KMS-11 (cell line): ENCODE data around the gene GABPA.

Experiments used
- H2AFZ ChIP-seq: fragments of 200-600 bp; sonication (generic); 2 replicates; pipeline ENCODE4 v1.6.1; 2016; ENCODE audit warnings: antibody characterized with exemption, mixed run types, low read depth
- H3K27ac ChIP-seq: fragments of 200-600 bp; sonication (generic); 2 replicates; pipeline ENCODE4 v1.6.1; 2016; ENCODE audit warnings: mild to moderate bottlenecking, mixed run types
- H3K27me3 ChIP-seq: fragments of 200-600 bp; sonication (generic); 2 replicates; pipeline ENCODE4 v1.6.1; 2017; ENCODE audit warnings: mild to moderate bottlenecking, low read depth, mixed run types, moderate library complexity; ENCODE audit not compliant: insufficient read depth
- H3K36me3 ChIP-seq: fragments of 200-600 bp; sonication (generic); 2 replicates; pipeline ENCODE4 v1.6.1; 2017; ENCODE audit warnings: mild to moderate bottlenecking, mixed run types; ENCODE audit not compliant: insufficient read depth
- H3K4me1 ChIP-seq: fragments of 200-600 bp; sonication (generic); 2 replicates; pipeline ENCODE4 v1.6.1; 2016; ENCODE audit warnings: mild to moderate bottlenecking, low read depth, mixed run types; ENCODE audit not compliant: poor library complexity, severe bottlenecking
- H3K4me2 ChIP-seq: fragments of 200-600 bp; sonication (generic); 2 replicates; pipeline ENCODE4 v1.7.0; 2016; ENCODE audit warnings: mild to moderate bottlenecking, mixed run types
- H3K4me3 ChIP-seq: fragments of 200-600 bp; sonication (generic); IDR thresholded peaks from 2 replicates; pipeline ENCODE4 v1.6.1; 2017; ENCODE audit warnings: low read depth, low read length, mixed read lengths; ENCODE audit not compliant: insufficient read depth
- H3K79me2 ChIP-seq: fragments of 200-600 bp; sonication (generic); 2 replicates; pipeline ENCODE4 v1.6.1; 2016; ENCODE audit warnings: low read depth, mixed run types; ENCODE audit not compliant: insufficient read depth
- H3K9ac ChIP-seq: fragments of 200-600 bp; sonication (generic); 2 replicates; pipeline ENCODE4 v1.6.1; 2016; ENCODE audit warnings: mild to moderate bottlenecking, mixed run types
- H4K20me1 ChIP-seq: fragments of 200-600 bp; sonication (generic); 2 replicates; pipeline ENCODE4 v1.6.1; 2016; ENCODE audit warnings: mild to moderate bottlenecking, mixed run types; ENCODE audit not compliant: insufficient read depth
- CTCF ChIP-seq: fragments of 200-600 bp; sonication (generic); conservative IDR thresholded peaks from 2 replicates; pipeline ENCODE4 v1.6.1; 2017; ENCODE audit warnings: low read depth, mild to moderate bottlenecking, antibody characterized with exemption, low read length, moderate library complexity, mixed read lengths

The GABPA gene

DNA sequence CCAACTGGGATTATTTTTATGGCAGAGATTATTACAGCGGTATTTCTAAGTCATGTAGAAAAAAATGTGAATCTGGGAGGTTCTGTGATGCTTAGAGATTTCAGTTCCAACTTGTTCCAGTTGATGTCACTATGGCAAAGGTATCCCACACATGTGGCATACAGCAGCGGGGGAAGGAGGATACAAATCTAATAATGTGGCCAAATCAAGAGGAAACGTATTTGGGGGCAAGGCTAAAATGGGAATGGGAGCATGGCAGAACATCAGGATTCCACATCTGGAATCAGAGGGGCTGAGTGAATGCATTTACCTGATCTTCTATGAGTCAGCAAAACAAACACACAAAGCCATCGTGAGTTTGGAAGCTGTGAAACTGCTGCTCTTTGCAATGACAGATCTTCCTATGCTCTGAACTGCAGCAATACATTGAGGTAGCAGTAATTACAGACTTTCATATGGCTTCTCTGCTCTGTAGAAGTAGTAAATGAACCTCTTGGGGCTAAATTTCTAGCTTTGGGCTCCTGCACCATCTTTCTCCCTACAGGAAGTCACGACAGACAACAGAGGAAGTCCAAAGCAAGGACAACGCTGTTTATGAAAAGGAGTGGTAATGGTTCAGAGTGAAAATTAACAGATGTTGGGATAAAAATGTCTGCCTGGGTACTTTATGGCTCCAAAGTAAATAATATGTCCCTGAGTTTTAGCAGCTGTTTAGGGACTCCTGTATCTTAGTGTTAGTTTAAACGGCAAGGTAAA, 55.5 kb downstream of the GABPA start:
- Histone ChIP-seq H3K4me3 (no peak overlapping the region), H3K9ac (peak overlapping the region; percentile 60; the same call in 1 of the 2 replicates), H3K4me2 (peak overlapping the region; percentile 48), H3K27me3 (no peaks in the 10 kb centered on the region), H2AFZ (peak overlapping the region; percentile 87), H3K79me2 (no peaks in the 10 kb centered on the region), H3K4me1 (peaks cover 17% of the 10 kb centered on the region), H3K36me3 (no peaks in the 10 kb centered on the region), H3K27ac (peak overlapping the region; percentile 82), H4K20me1 (no peaks in the 10 kb centered on the region)
- TF ChIP-seq CTCF: peak; percentile 53

DNA sequence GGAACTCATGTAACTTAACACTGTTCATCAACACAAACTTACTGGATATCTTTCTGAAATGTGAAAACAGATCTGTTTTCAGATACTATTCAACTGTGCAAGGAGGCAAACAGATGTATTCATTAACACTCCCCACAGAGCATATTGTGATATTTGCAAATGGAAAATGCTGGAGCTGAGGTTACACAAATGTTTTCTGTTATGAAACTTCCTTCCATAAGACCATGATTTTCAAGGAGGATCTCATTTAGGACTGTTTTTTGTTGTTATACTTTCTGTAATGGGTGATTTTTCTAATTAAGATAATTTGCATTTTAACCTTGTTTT, 56.1 kb downstream of the GABPA start:
- Histone ChIP-seq H3K9ac (peak overlapping the region; percentile 60; the same call in 1 of the 2 replicates), H3K4me3 (no peak overlapping the region), H3K27ac (peak overlapping the region; percentile 82), H3K36me3 (no peaks in the 10 kb centered on the region), H4K20me1 (no peaks in the 10 kb centered on the region), H3K4me2 (peak overlapping the region; percentile 48), H3K79me2 (no peaks in the 10 kb centered on the region), H3K4me1 (peaks cover 17% of the 10 kb centered on the region), H3K27me3 (no peaks in the 10 kb centered on the region), H2AFZ (peak overlapping the region; percentile 87)
- no peak for TF ChIP-seq CTCF

- Histone ChIP-seq H2AFZ (peak overlapping the region; percentile 87; the same call in 1 of the 2 replicates), H3K27ac (peak overlapping the region; percentile 82; the same call in 1 of the 2 replicates), H3K4me1 (peaks cover 17% of the 10 kb centered on the region)
Observed at GRCh38 chr21:25791319-25791718, 56.5 kb downstream of the GABPA start.

GRCh38 chr21:25801217-25802014, 66.6 kb downstream of the GABPA start:
- H2AFZ ChIP-seq: peak overlapping the region; percentile 45
- no peaks in the 10 kb centered on the region for H4K20me1 ChIP-seq
- H3K4me3 ChIP-seq: no peak overlapping the region
- H3K4me1 ChIP-seq: peaks cover 4% of the 10 kb centered on the region
- H3K9ac ChIP-seq: no peak overlapping the region
- TF ChIP-seq CTCF: peak; percentile 99
- H3K79me2 ChIP-seq: no peaks in the 10 kb centered on the region
- peak overlapping the region; percentile 35 for H3K4me2 ChIP-seq
- H3K27me3 ChIP-seq: no peaks in the 10 kb centered on the region
- no peaks in the 10 kb centered on the region for H3K36me3 ChIP-seq
- no peak overlapping the region for H3K27ac ChIP-seq

More at GRCh38 chr21:25791319-25791718, 56.5 kb downstream of the GABPA start:
- Histone ChIP-seq H4K20me1 (no peaks in the 10 kb centered on the region), H3K27me3 (no peaks in the 10 kb centered on the region), H3K4me3 (no peak overlapping the region), H3K36me3 (no peaks in the 10 kb centered on the region), H3K9ac (no peak overlapping the region; the same call in 1 of the 2 replicates), H3K79me2 (no peaks in the 10 kb centered on the region), H3K4me2 (peak overlapping the region; percentile 48; the same call in 1 of the 2 replicates)
- no peak for TF ChIP-seq CTCF
